DOHH2 (cell line): Measurements from ENCODE around the gene UBASH3A.

ENCODE experiments used
- CTCF ChIP-seq: fragments of 200-600 bp; sonication (generic); IDR thresholded peaks from one replicate; pipeline ENCODE4 v1.5.1; 2014; ENCODE audit warnings: antibody characterized with exemption, mild to moderate bottlenecking, low read depth, low read length; ENCODE audit not compliant: poor library complexity, severe bottlenecking
- EZH2phosphoT487 ChIP-seq: fragments of 200-600 bp; sonication (generic); IDR thresholded peaks from 2 replicates; pipeline ENCODE4 v1.6.1; 2017; ENCODE audit warnings: borderline replicate concordance, mild to moderate bottlenecking, antibody characterized with exemption, low read length, moderate library complexity, mixed read lengths

DNA sequence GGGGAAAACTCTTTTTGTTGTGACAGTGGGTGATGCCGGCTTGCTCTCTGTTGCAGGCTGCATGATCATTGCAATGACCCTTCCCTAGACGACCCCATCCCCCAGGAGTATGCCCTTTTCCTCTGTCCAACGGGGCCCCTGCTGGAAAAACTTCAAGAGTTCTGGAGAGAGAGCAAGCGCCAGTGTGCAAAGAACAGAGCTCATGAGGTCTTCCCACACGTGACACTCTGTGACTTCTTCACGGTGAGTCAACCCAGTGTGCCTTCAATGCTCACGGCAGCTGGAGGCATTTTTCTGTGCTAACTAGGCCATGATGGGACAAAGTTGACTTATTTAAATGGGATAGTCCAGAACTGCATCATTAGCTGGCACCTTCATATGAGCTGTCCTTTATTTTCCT, 5.7 kb downstream of the UBASH3A start:
- TF ChIP-seq CTCF (no peak), EZH2phosphoT487 (no peak)
